HepG2 (cell line): ENCODE data around the gene NOXO1. TPM values are rescaled to one million over a fixed set of nuclear protein-coding genes. Genes with fewer than 3 reads are reported as not detected.
A peak's percentile ranks its signal among the peaks of the same experiment; 100 is the strongest.

ENCODE experiments used
- ARID2 ChIP-seq: sonication (generic); formaldehyde crosslinking; IDR thresholded peaks from 2 replicates; pipeline ENCODE4 v1.8.1; 2022; ENCODE audit warnings: mild to moderate bottlenecking, missing genetic modification reagents, borderline replicate concordance
- CBFB ChIP-seq: sonication (generic); formaldehyde crosslinking; IDR thresholded peaks from 2 replicates; pipeline ENCODE4 v1.4.0; 2020; ENCODE audit warnings: missing genetic modification reagents
- CREB1 ChIP-seq, 2 experiments: fragments of 450-650 bp in 1 of 2; IDR thresholded peaks; 2 replicates each; pipeline ENCODE4 v1.6.1; 2016 to 2017; ENCODE audit warnings: control low read depth in 1 of 2, mild to moderate bottlenecking in 1 of 2, missing compliant biosample characterization in 1 of 2, missing genetic modification characterization in 1 of 2
- DNMT1 ChIP-seq: sonication (generic); formaldehyde crosslinking; IDR thresholded peaks from 2 replicates; pipeline ENCODE4 v1.5.1; 2020; ENCODE audit warnings: mild to moderate bottlenecking, missing genetic modification reagents
- HDAC1 ChIP-seq: sonication (generic); formaldehyde crosslinking; IDR thresholded peaks from 2 replicates; pipeline ENCODE4 v1.5.1; 2020; ENCODE audit warnings: mild to moderate bottlenecking, missing genetic modification reagents
- HOXA7 ChIP-seq: sonication (generic); formaldehyde crosslinking; IDR thresholded peaks from 2 replicates; pipeline ENCODE4 v1.8.1; 2022; ENCODE audit warnings: mild to moderate bottlenecking, missing genetic modification reagents, moderate library complexity
- LCORL ChIP-seq, 2 experiments: fragments of 450-650 bp in 1 of 2; sonication (generic) in 1 of 2; formaldehyde crosslinking in 1 of 2; IDR thresholded peaks; 2 replicates each; pipeline versions ENCODE4 v1.5.0 to v1.6.1; 2017 to 2020; ENCODE audit warnings: antibody characterized with exemption in 1 of 2, missing genetic modification reagents in 1 of 2
- MED1 ChIP-seq: sonication (generic); formaldehyde crosslinking; IDR thresholded peaks from 2 replicates; pipeline ENCODE4 v1.4.0; 2020; ENCODE audit warnings: missing genetic modification reagents
- MTF2 ChIP-seq: sonication (generic); formaldehyde crosslinking; IDR thresholded peaks from 2 replicates; pipeline ENCODE4 v1.5.0; 2020; ENCODE audit warnings: missing genetic modification reagents, borderline replicate concordance
- NONO ChIP-seq, 2 experiments: fragments of 450-650 bp in 1 of 2; sonication (generic) in 1 of 2; formaldehyde crosslinking in 1 of 2; IDR thresholded peaks in 1 of 2; conservative IDR thresholded peaks in 1 of 2; 2 replicates each; pipeline versions ENCODE4 v1.6.1 to v1.8.0; 2017 to 2022; ENCODE audit warnings: mild to moderate bottlenecking in 1 of 2, missing genetic modification reagents in 1 of 2, moderate library complexity in 1 of 2
- PAX8 ChIP-seq: sonication (generic); formaldehyde crosslinking; IDR thresholded peaks from 2 replicates; pipeline ENCODE4 v1.8.0; 2022; ENCODE audit warnings: mild to moderate bottlenecking, missing genetic modification reagents, borderline replicate concordance
- PRDM4 ChIP-seq: sonication (generic); formaldehyde crosslinking; IDR thresholded peaks from 2 replicates; pipeline ENCODE4 v1.9.0; 2021; ENCODE audit warnings: missing genetic modification reagents, borderline replicate concordance
- RBFOX2 ChIP-seq: fragments of 200-400 bp; formaldehyde crosslinking; IDR thresholded peaks from 2 replicates; pipeline ENCODE4 v1.6.1; 2017; ENCODE audit warnings: low read depth, mild to moderate bottlenecking, low read length
- SIX1 ChIP-seq: sonication (generic); formaldehyde crosslinking; IDR thresholded peaks from 2 replicates; pipeline ENCODE4 v1.4.0; 2020; ENCODE audit warnings: missing genetic modification reagents, borderline replicate concordance
- TCF7L2 ChIP-seq: IDR thresholded peaks from 2 replicates; pipeline ENCODE4 v1.6.1; 2011; ENCODE audit warnings: mild to moderate bottlenecking, low read depth, low read length, moderate library complexity
- ZBTB1 ChIP-seq: sonication (generic); formaldehyde crosslinking; IDR thresholded peaks from 2 replicates; pipeline ENCODE4 v1.4.0; 2020; ENCODE audit warnings: missing genetic modification reagents, borderline replicate concordance
- ZBTB3 ChIP-seq: sonication (generic); formaldehyde crosslinking; IDR thresholded peaks from 2 replicates; pipeline ENCODE4 v1.4.0; 2020; ENCODE audit warnings: low read depth, mild to moderate bottlenecking, moderate library complexity, missing genetic modification reagents, borderline replicate concordance
- ZFP36 ChIP-seq: fragments of 150-350 bp; IDR thresholded peaks from 2 replicates; pipeline ENCODE4 v1.6.1; 2018; ENCODE audit warnings: borderline replicate concordance, low read length, low read depth; ENCODE audit not compliant: partially characterized antibody
- ZIK1 ChIP-seq: sonication (generic); formaldehyde crosslinking; IDR thresholded peaks from 2 replicates; pipeline ENCODE4 v1.5.0; 2020; ENCODE audit warnings: mild to moderate bottlenecking, low read depth, missing genetic modification reagents, borderline replicate concordance
- ZNF143 ChIP-seq: sonication (generic); formaldehyde crosslinking; IDR thresholded peaks from 2 replicates; pipeline ENCODE4 v1.4.0; 2020; ENCODE audit warnings: missing genetic modification reagents
- ZNF30 ChIP-seq: sonication (generic); formaldehyde crosslinking; IDR thresholded peaks from 2 replicates; pipeline ENCODE4 v1.5.0; 2020; ENCODE audit warnings: mild to moderate bottlenecking, missing genetic modification reagents
- ZNF326 ChIP-seq: sonication (generic); formaldehyde crosslinking; IDR thresholded peaks from 2 replicates; pipeline ENCODE4 v1.4.0; 2020; ENCODE audit warnings: missing genetic modification reagents, borderline replicate concordance
- ZNF468 ChIP-seq: sonication (generic); formaldehyde crosslinking; IDR thresholded peaks from 2 replicates; pipeline ENCODE4 v1.8.0; 2022; ENCODE audit warnings: mild to moderate bottlenecking, moderate library complexity, missing genetic modification reagents
- ZNF577 ChIP-seq: sonication (generic); formaldehyde crosslinking; IDR thresholded peaks from 2 replicates; pipeline ENCODE4 v1.4.0; 2020; ENCODE audit warnings: mild to moderate bottlenecking, low read depth, missing genetic modification reagents, borderline replicate concordance
- polyA plus RNA-seq, 8 experiments: library from polyadenylated mRNA; depleted of rRNA in 3 of 8; stranded (reverse) in 7 of 8; unstranded in 1 of 8; fragments of >200 nt; fragmentation: Illumina TruSeq in 4 of 8; extraction: Trizol in 4 of 8; gene quantifications; 2 replicates each; pipeline versions ENCODE4 v1.2.1 to v1.2.3, GENCODE V29; 2011 to 2016; ENCODE audit warnings: low read depth in 4 of 8, missing spikeins in 1 of 8, mixed read lengths in 1 of 8; ENCODE audit not compliant: insufficient read depth in 1 of 8
- total RNA-seq, 5 experiments: library from RNA; depleted of rRNA; stranded (reverse); fragments of >200 nt; fragmentation: Illumina TruSeq; extraction: Trizol; gene quantifications; 2 replicates each; pipeline ENCODE4 v1.2.3, GENCODE V29; 2016; ENCODE audit warnings: low read depth in 1 of 5
- TF ChIP-seq, protein P1 (sequence below): sonication (generic); formaldehyde crosslinking; IDR thresholded peaks from 2 replicates; pipeline ENCODE4 v1.8.1; 2023; ENCODE audit warnings: missing genetic modification reagents, mild to moderate bottlenecking, borderline replicate concordance
- TF ChIP-seq, protein P2 (sequence below): sonication (generic); IDR thresholded peaks from 2 replicates; pipeline ENCODE4 v1.6.1; 2016; ENCODE audit warnings: low read depth, borderline replicate concordance

The NOXO1 gene
- total and polyA plus RNA-seq, 2 of the 13 experiments (the other 11 are each of a cell fraction or from before 2014, with no cell fraction given): 0.69 to 1.4 TPM

GRCh38 chr16:1940273-1941161, 40.8 kb downstream of the NOXO1 start (continued):
- TF ChIP-seq PRDM4 (CRISPR knock-in tag) (no peak), ZBTB3 (CRISPR knock-in tag) (0 out of 2 replicates have a peak, but pooled peaks have one; percentile 15), RBFOX2 (peak; percentile 68), NONO (IDR thresholded peaks at IDR 0.05) (no peak), NONO (CRISPR knock-in tag; conservative IDR thresholded peaks at IDR 0.05) (peak; percentile 94), ZNF143 (peak; percentile 37), SIX1 (CRISPR knock-in tag) (peak; percentile 38; the same call in 1 of the 2 replicates), TCF7L2 (no peak), MTF2 (CRISPR knock-in tag) (no peak), HOXA7 (CRISPR knock-in tag) (no peak), ZIK1 (CRISPR knock-in tag) (no peak), ZNF30 (CRISPR knock-in tag) (no peak; the same call in 1 of the 2 replicates), CBFB (peak; percentile 36), ARID2 (CRISPR knock-in tag) (peak; percentile 48; the same call in 1 of the 2 replicates), ZBTB1 (no peak), PAX8 (CRISPR knock-in tag) (peak; percentile 47; the same call in 1 of the 2 replicates), ZNF577 (CRISPR knock-in tag) (no peak), HDAC1 (CRISPR knock-in tag) (peak; percentile 71), ZFP36 (no peak), MED1 (CRISPR knock-in tag) (peak; percentile 88), ZNF326 (no peak), LCORL (IDR thresholded peaks at IDR 0.05) (no peak), LCORL (CRISPR knock-in tag; IDR thresholded peaks at IDR 0.05) (peak; percentile 87), CREB1 (IDR thresholded peaks at IDR 0.05) (no peak), CREB1 (CRISPR knock-in tag; IDR thresholded peaks at IDR 0.05) (0 out of 2 replicates have a peak, but pooled peaks have one; percentile 50), ZNF468 (no peak), DNMT1 (CRISPR knock-in tag) (no peak)
- TF ChIP-seq, protein P1, sequence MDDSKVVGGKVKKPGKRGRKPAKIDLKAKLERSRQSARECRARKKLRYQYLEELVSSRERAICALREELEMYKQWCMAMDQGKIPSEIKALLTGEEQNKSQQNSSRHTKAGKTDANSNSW: no peak
- TF ChIP-seq, protein P2, sequence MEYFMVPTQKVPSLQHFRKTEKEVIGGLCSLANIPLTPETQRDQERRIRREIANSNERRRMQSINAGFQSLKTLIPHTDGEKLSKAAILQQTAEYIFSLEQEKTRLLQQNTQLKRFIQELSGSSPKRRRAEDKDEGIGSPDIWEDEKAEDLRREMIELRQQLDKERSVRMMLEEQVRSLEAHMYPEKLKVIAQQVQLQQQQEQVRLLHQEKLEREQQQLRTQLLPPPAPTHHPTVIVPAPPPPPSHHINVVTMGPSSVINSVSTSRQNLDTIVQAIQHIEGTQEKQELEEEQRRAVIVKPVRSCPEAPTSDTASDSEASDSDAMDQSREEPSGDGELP: peak; percentile 99
